ENCODE measurements around the gene NTNG2. TPM values are rescaled to one million over a fixed set of nuclear protein-coding genes. Genes with fewer than 3 reads are reported as not detected.

The NTNG2 gene
- total and polyA plus RNA-seq, 7 experiments from 2014 or later: 0.87 to 11.6 (median 3.7) TPM

- ATAC-seq (no peak), DNase-seq (no peak)
- H3K27me3 Mint-ChIP-seq: peaks cover 38 to 59% (median 46%) of the 10 kb centered on the region in 5 donors
- H3K27ac Mint-ChIP-seq: no peak overlapping the region
- no peak overlapping the region for H3K4me3 ChIP-seq (ENCODE audit: low read length)
- peaks cover 0 to 1% (median 0%) of the 10 kb centered on the region in 11 donors for H3K9me3 Mint-ChIP-seq
- H3K27ac ChIP-seq (ENCODE audit: low read depth, low read length): no peak overlapping the region
- no peak overlapping the region for H3K4me3 Mint-ChIP-seq
- no peaks in the 10 kb centered on the region for H3K36me3 ChIP-seq (ENCODE audit: control insufficient read depth in 2 of 3, insufficient read depth in 3 of 3, low read length in 3 of 3)
- CTCF ChIA-PET: no interaction called here
- H3K9me3 ChIP-seq (ENCODE audit: control insufficient read depth in 2 of 3, low read length in 3 of 3): no peaks in the 10 kb centered on the region
- peaks cover 0 to 4% of the 10 kb centered on the region in 2 donors for H3K27me3 ChIP-seq (ENCODE audit: control insufficient read depth in 2 of 2, insufficient read depth in 2 of 2, low read length in 2 of 2)
- no peaks in the 10 kb centered on the region for H3K36me3 Mint-ChIP-seq
- intact Hi-C loops (cut with micrococcal nuclease): no loop called here
- H3K4me1 ChIP-seq (ENCODE audit: control insufficient read depth in 2 of 2, insufficient read depth in 2 of 2, low read length in 2 of 2): no peaks in the 10 kb centered on the region
- no peaks in the 10 kb centered on the region for H3K4me1 Mint-ChIP-seq
- POLR2A ChIA-PET: no interaction called here
Measured at GRCh38 chr9:132135456-132135855, 26.4 kb upstream of the NTNG2 start.

GRCh38 chr9:132136151-132136780, 25.6 kb upstream of the NTNG2 start:
- peaks cover 39 to 56% (median 44%) of the 10 kb centered on the region in 5 donors for H3K27me3 Mint-ChIP-seq
- no peak overlapping the region for H3K4me3 Mint-ChIP-seq
- no peaks in the 10 kb centered on the region for H3K9me3 ChIP-seq (ENCODE audit: control insufficient read depth in 2 of 3, low read length in 3 of 3)
- DNase-seq: no peak
- H3K36me3 ChIP-seq (ENCODE audit: control insufficient read depth in 2 of 3, insufficient read depth in 3 of 3, low read length in 3 of 3): no peaks in the 10 kb centered on the region
- H3K4me1 Mint-ChIP-seq: peaks cover 0 to 2% (median 1%) of the 10 kb centered on the region in 7 donors
- no peaks in the 10 kb centered on the region for H3K36me3 Mint-ChIP-seq
- no peak for ATAC-seq
- H3K27me3 ChIP-seq (ENCODE audit: control insufficient read depth in 2 of 2, insufficient read depth in 2 of 2, low read length in 2 of 2): peaks cover 0 to 4% of the 10 kb centered on the region in 2 donors
- no peak overlapping the region for H3K27ac Mint-ChIP-seq
- no peak overlapping the region for H3K27ac ChIP-seq (ENCODE audit: low read depth, low read length)
- no peaks in the 10 kb centered on the region for H3K4me1 ChIP-seq (ENCODE audit: control insufficient read depth in 2 of 2, insufficient read depth in 2 of 2, low read length in 2 of 2)
- no peaks in the 10 kb centered on the region for H3K9me3 Mint-ChIP-seq
- ChIA-PET CTCF (no interaction called here), POLR2A (no interaction called here)
- H3K4me3 ChIP-seq (ENCODE audit: low read length): no peak overlapping the region
- intact Hi-C loops (cut with micrococcal nuclease): no loop called here

- H3K36me3 Mint-ChIP-seq: no peaks in the 10 kb centered on the region
- intact Hi-C loops (cut with micrococcal nuclease): no loop called here
- H3K4me3 ChIP-seq (ENCODE audit: low read length): peak overlapping the region; percentile 16
- H3K9me3 Mint-ChIP-seq: peaks cover 0 to 2% (median 0%) of the 10 kb centered on the region in 11 donors
- H3K36me3 ChIP-seq (ENCODE audit: control insufficient read depth in 2 of 3, insufficient read depth in 3 of 3, low read length in 3 of 3): no peaks in the 10 kb centered on the region
- H3K4me3 Mint-ChIP-seq: peak overlapping the region; percentile 52 to 84 (median 77)
- no peaks in the 10 kb centered on the region for H3K4me1 ChIP-seq (ENCODE audit: control insufficient read depth in 2 of 2, insufficient read depth in 2 of 2, low read length in 2 of 2)
- no peak overlapping the region for H3K27ac ChIP-seq (ENCODE audit: low read depth, low read length)
- H3K27me3 ChIP-seq (ENCODE audit: control insufficient read depth in 2 of 2, insufficient read depth in 2 of 2, low read length in 2 of 2): peaks cover 0 to 5% of the 10 kb centered on the region in 2 donors
- H3K9me3 ChIP-seq (ENCODE audit: control insufficient read depth in 2 of 3, low read length in 3 of 3): no peaks in the 10 kb centered on the region
- peaks cover 0 to 20% (median 12%) of the 10 kb centered on the region in 7 donors for H3K4me1 Mint-ChIP-seq
- DNase-seq (no peak), ATAC-seq (no peak)
- peaks cover 47 to 75% (median 68%) of the 10 kb centered on the region in 5 donors for H3K27me3 Mint-ChIP-seq
- H3K27ac Mint-ChIP-seq: no peak overlapping the region
- ChIA-PET POLR2A (no interaction called here), CTCF (no interaction called here)
Measured at GRCh38 chr9:132141344-132141947, 20.4 kb upstream of the NTNG2 start.

- no peak overlapping the region for H3K27ac Mint-ChIP-seq
- H3K36me3 Mint-ChIP-seq: no peaks in the 10 kb centered on the region
- no peak for ATAC-seq
- CTCF ChIA-PET: no interaction called here
- Histone ChIP-seq H3K4me1 (ENCODE audit: control insufficient read depth in 2 of 2, insufficient read depth in 2 of 2, low read length in 2 of 2) (no peaks in the 10 kb centered on the region), H3K4me3 (ENCODE audit: low read length) (no peak overlapping the region), H3K27me3 (ENCODE audit: control insufficient read depth in 2 of 2, insufficient read depth in 2 of 2, low read length in 2 of 2) (peaks cover 0 to 5% of the 10 kb centered on the region in 2 donors), H3K36me3 (ENCODE audit: control insufficient read depth in 2 of 3, insufficient read depth in 3 of 3, low read length in 3 of 3) (no peaks in the 10 kb centered on the region), H3K27ac (ENCODE audit: low read depth, low read length) (no peak overlapping the region), H3K9me3 (ENCODE audit: control insufficient read depth in 2 of 3, low read length in 3 of 3) (no peaks in the 10 kb centered on the region)
- peaks cover 0 to 2% (median 0%) of the 10 kb centered on the region in 11 donors for H3K9me3 Mint-ChIP-seq
- POLR2A ChIA-PET: no interaction called here
- H3K4me3 Mint-ChIP-seq: peak overlapping the region in 9 of 10 donors; percentile 9 to 83 (median 77)
- peaks cover 0 to 20% (median 12%) of the 10 kb centered on the region in 7 donors for H3K4me1 Mint-ChIP-seq
- intact Hi-C loops (cut with micrococcal nuclease): no loop called here
- DNase-seq: no peak
- peaks cover 49 to 82% (median 68%) of the 10 kb centered on the region in 5 donors for H3K27me3 Mint-ChIP-seq
Measured at GRCh38 chr9:132141948-132142594, 19.8 kb upstream of the NTNG2 start.

GRCh38 chr9:132142924-132143323, 18.9 kb upstream of the NTNG2 start:
- intact Hi-C loops (cut with micrococcal nuclease): no loop called here
- ChIA-PET CTCF (no interaction called here), POLR2A (no interaction called here)
- ATAC-seq (no peak), DNase-seq (no peak)
- H3K4me3 ChIP-seq (ENCODE audit: low read length): no peak overlapping the region
- no peaks in the 10 kb centered on the region for H3K4me1 ChIP-seq (ENCODE audit: control insufficient read depth in 2 of 2, insufficient read depth in 2 of 2, low read length in 2 of 2)
- peaks cover 49 to 85% (median 69%) of the 10 kb centered on the region in 5 donors for H3K27me3 Mint-ChIP-seq
- H3K27ac ChIP-seq (ENCODE audit: low read depth, low read length): no peak overlapping the region
- H3K4me3 Mint-ChIP-seq: no peak overlapping the region
- peaks cover 0 to 22% (median 12%) of the 10 kb centered on the region in 7 donors for H3K4me1 Mint-ChIP-seq
- H3K9me3 Mint-ChIP-seq: peaks cover 0 to 2% (median 0%) of the 10 kb centered on the region in 11 donors
- no peaks in the 10 kb centered on the region for H3K9me3 ChIP-seq (ENCODE audit: control insufficient read depth in 2 of 3, low read length in 3 of 3)
- H3K36me3 ChIP-seq (ENCODE audit: control insufficient read depth in 2 of 3, insufficient read depth in 3 of 3, low read length in 3 of 3): no peaks in the 10 kb centered on the region
- no peak overlapping the region for H3K27ac Mint-ChIP-seq
- H3K36me3 Mint-ChIP-seq: no peaks in the 10 kb centered on the region
- H3K27me3 ChIP-seq (ENCODE audit: control insufficient read depth in 2 of 2, insufficient read depth in 2 of 2, low read length in 2 of 2): peaks cover 0 to 5% of the 10 kb centered on the region in 2 donors

GRCh38 chr9:132143359-132143758, 18.5 kb upstream of the NTNG2 start:
- H3K9me3 ChIP-seq (ENCODE audit: control insufficient read depth in 2 of 3, low read length in 3 of 3): no peaks in the 10 kb centered on the region
- H3K4me3 ChIP-seq (ENCODE audit: low read length): no peak overlapping the region
- H3K27me3 ChIP-seq (ENCODE audit: control insufficient read depth in 2 of 2, insufficient read depth in 2 of 2, low read length in 2 of 2): peaks cover 0 to 5% of the 10 kb centered on the region in 2 donors
- Mint-ChIP-seq H3K4me3 (no peak overlapping the region), H3K27me3 (peaks cover 53 to 87% (median 70%) of the 10 kb centered on the region in 5 donors), H3K9me3 (peaks cover 0 to 2% (median 0%) of the 10 kb centered on the region in 11 donors), H3K4me1 (peaks cover 0 to 22% (median 12%) of the 10 kb centered on the region in 7 donors), H3K27ac (no peak overlapping the region), H3K36me3 (no peaks in the 10 kb centered on the region)
- no peak overlapping the region for H3K27ac ChIP-seq (ENCODE audit: low read depth, low read length)
- no peaks in the 10 kb centered on the region for H3K36me3 ChIP-seq (ENCODE audit: control insufficient read depth in 2 of 3, insufficient read depth in 3 of 3, low read length in 3 of 3)
- ATAC-seq (no peak), DNase-seq (no peak)
- POLR2A ChIA-PET: no interaction called here
- CTCF ChIA-PET: no interaction called here
- H3K4me1 ChIP-seq (ENCODE audit: control insufficient read depth in 2 of 2, insufficient read depth in 2 of 2, low read length in 2 of 2): no peaks in the 10 kb centered on the region
- intact Hi-C loops (cut with micrococcal nuclease): no loop called here

Measured in naive thymus-derived CD4-positive, alpha-beta T cell (primary cell).